GM10847 (cell line): ENCODE results near the gene FAM25A.

Experiments used
- POLR2A ChIP-seq: IDR thresholded peaks from 2 replicates; pipeline ENCODE4 v1.6.1; 2011; ENCODE audit not compliant: insufficient read length; ENCODE audit errors: extremely low read depth

The FAM25A gene

DNA sequence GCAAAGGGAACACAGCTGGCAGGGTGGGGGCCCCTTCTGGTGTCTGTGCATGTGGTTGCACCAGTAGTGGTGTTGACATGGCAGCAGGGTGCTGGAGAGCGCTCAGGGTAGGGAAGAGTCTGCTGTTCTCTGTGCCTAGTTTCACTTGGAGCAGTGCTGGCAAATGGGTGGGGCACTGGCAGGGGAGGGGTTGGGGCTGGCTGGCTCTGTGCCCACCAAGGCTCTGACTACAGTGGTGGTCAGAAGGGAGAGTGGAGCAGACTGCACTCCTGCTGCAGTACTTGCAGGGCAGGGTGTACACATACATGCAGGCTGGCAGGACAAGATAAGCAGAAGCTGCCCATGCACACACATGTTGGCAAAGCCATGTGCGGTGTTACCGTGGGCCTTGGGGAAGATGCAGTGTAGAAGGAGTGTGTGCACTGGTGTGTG lies 18.2 kb downstream of the FAM25A start:
- TF ChIP-seq POLR2A, result no peak

DNA sequence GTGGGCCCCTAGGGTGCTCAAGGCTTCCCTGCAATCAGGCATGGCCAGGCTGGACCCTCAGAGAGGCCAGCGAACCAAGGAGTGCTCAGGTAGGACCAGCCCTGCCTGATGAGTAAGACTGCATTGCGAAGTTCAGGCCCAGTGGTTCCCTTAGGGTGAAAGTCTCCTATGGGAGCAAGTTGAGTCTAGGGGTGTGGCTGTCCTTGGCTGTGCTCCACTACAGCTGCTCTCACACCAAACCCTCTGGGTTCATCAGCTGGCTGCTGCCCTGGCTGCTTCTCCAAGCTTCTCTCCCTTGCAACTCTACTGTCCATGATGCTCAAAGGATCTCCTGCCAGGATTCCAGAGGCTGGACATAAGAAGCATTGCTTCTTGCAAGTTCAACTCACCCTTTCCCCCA lies 18.7 kb downstream of the FAM25A start:
- TF ChIP-seq POLR2A, result no peak

DNA sequence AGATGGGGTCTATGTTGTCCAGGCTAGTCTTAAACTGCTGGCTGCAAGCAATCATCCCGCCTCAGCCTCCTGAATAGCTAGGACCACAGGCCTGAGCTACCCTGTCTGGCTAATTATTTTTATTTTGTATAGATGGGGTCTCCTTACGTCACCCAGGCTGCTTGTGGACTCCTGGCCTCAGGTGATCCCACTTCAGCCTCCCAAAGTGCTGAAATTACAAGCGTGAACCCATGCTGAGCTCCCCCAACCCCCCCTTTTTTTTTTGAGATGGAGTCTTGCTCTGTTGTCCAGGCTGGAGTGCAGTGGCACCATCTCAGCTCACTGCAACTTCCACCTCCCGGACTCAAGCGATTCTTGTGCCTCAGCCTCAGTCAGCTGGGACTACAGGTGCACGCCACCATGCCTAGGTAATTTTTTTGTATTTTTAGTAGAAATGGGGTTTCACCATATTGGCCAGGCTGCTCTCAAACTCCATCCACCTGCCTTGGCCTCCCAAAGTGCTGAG lies 25.4 kb downstream of the FAM25A start:
- TF ChIP-seq POLR2A, result no peak

DNA sequence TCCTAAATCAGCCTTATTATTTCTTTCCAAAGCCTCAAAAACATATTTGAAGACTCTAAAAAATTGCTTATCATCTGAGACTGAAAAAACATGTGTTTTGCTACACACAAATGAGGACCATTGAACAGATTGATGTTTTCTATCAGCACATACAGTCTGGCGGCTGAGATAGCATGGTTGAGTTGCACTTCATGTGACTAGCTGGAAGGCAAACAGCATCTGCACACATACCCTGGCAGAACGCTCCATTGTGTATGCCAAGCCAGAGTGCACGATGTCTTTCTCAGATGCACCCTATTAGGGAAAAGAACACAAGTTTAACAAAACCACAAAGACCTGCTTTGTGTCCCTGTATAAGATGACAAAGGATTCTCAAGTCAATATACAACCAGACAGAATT lies 33.0 kb downstream of the FAM25A start:
- no peak for TF ChIP-seq POLR2A

DNA sequence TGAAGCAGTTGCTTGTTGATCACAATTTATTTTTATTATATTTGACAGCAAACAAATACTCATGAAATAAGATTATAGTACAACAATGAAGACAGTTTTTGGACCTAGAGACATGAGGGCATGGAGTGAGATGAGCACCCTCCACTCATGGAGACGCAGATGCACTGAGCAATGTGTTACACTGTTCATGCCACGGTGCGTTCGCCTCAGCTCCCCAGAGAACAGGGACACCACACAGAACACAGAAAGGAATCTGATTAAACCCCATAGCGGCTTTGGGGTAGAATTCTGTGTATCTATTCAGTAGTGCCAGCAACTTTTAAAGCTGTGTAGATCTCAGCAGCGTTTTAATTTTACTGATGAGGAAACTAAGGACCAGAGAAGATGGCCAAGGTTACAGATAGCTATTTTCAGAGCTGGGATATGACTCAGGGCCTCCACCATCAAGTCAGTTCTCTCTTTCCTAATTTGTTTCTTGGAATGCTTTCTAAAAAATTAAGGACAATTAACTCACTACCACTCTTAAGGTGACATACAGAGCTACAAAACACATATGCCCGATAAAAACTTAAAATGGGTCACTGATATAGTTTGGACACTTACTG lies 33.6 kb downstream of the FAM25A start:
- no peak for TF ChIP-seq POLR2A

DNA sequence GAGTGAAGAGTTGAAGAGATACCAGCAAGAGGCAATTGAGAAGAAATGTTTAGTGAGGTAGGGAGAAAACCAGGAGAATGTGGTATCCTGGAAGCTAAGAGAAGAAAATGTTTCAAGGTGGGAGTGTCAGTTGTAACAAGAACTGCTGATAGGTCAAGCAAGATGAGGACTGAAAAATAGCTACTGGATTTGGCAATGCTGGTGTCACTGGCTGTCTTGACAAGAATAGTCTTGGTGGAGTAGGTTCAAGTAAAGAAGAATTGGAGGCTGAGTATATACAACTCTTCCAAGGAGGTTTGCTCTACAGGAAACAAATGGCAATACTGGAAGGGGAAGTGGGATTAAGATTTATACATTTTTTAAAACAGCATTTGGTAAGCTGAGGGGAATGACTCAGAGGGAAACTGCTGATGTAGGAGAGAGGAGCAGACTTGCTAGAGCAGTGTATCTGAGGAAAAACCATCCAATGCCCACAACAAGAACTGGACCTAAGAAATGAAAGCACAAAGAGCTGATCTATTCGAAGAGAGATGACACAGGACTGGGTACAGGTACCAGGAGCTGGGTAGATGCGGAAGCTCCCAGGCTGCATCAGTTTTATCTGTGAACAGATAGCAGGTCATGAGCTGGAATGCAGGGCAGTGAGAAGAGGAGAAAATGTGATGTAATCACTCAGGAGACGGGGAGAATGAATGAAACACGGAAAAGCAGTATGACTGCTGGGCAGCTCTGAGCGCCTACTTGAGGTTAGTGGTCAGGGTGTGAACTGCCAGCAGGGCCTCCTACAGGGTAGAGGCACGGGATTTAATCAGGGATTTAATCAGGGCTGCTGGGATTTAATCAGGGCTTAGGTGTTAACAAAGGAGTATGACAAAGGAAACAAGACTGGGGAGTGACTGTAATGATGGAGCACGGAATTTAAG lies 34.5 kb downstream of the FAM25A start:
- no peak for TF ChIP-seq POLR2A

DNA sequence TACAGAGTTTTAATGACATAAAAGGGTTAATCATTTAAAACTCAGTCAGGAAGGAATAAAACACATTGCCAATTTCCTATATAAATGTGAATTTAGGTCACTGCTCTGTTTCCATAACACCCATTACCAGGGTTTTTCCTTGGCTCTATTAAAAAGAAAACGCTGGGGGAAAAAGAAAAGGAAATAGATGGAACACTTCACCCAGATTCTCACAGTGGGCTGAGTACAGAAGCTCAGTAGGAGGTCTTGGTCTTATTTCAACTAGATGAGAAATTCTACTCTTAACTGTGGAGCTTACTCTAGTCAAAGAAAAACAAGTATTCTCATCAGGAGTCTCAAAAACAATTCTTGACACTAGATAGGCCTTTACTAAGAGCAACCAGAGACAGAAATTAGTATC lies 38.1 kb downstream of the FAM25A start:
- no peak for TF ChIP-seq POLR2A

DNA sequence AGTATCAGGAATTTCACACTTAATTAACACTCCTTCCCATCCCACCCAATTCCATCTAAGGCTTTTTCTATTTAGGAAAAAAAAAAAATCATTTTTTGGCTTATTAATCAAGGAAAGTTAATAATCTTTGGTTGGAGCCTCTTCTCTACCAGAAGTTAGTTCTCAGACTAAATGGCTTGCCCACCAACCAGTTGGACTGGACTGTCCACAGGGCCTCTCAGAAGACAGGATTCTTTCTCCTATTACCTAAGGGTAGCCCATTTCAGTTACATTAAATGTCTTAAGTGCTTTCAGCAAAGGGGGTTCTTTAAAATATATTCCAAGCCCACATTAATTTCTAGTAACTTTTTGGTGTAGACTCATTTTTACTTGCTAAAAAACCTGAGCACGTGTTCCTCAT lies 39.3 kb downstream of the FAM25A start:
- no peak for TF ChIP-seq POLR2A

DNA sequence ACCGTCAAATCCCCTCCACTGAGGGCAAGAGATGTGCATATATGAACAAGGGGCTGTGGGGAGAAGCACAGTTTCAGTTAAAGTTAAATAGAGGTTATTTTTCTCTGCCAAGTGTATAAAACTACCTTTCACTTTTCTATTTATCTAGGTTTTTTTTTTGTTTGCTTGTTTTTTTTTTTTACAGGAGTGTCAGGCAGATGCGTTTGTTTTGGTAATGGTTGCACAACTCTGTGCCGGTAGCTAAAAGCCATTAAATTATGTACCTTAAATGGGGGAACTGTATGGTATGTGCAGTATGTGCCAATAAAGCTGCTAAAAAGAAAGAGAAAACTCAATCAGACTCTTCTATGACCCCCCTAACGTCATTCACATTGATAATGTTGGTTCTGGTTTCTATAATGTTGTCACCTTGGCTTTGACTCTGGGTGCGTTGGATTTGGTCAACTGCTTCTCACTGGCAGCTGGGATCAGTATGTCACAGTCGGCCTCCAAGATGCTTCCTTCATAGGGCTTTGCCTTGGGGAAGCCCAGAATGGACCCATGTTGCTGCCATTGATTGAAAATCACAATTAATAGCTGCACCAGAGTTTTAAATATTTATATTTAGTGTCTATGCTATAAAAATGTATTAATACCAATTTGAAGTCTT lies 40.3 kb downstream of the FAM25A start:
- no peak for TF ChIP-seq POLR2A

DNA sequence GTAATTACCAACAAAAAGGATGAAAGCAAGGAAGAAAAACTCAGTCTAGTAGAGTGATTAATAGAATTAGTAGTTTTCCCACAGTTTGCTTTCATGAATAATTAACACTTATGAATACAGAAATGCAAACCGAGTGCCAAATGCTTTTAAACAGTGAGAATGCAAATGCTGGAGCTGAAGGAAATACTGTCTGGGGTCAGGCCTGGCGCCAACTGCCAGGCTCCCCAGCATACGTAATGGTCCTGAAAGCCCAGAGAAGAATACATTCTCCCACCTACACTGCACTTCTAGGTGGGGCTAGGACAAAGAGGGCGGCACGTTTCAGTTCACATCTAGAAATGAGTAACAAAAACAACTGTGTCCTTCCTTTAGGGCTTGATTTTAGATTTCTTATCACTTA lies 44.6 kb downstream of the FAM25A start:
- no peak for TF ChIP-seq POLR2A

DNA sequence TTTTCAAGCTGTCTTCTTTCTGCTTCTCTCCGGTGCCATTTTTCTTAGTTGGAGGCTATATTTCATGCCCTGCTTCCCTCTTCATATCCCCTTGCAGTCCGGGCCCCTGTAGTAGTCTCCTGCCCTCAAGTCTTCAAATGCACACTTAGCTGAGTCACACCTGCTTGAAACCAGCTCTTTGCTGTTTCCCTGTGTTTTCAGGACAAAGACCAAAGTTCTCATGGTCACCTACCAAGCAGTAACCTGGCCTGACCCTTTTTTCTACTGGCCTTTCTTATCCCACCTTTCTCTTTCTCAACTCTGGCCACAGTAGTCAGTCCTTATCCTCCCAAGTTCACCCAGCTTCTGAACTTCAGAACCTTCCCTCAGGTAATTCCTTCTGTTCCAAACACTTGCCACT lies 46.1 kb downstream of the FAM25A start:
- TF ChIP-seq POLR2A, result no peak

DNA sequence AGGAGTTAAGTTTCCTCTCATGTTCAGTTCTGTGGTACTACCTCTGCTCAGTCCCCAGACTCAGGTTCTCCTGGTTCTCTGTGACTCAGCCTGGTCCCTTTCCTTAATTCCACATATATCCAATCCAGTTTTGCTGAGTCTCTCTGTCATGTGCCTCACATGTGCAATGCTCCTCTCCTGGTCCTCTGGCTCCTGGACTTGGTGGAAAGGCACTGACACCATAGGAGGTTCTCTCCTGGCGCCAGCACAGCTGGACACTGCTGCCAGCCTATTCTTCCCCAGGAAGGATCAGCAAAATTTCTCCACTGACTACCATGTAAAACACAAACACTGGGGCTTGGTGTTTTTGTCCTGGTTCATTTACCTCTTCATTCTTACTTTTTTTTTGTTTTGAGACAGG lies 46.8 kb downstream of the FAM25A start:
- no peak for TF ChIP-seq POLR2A

DNA sequence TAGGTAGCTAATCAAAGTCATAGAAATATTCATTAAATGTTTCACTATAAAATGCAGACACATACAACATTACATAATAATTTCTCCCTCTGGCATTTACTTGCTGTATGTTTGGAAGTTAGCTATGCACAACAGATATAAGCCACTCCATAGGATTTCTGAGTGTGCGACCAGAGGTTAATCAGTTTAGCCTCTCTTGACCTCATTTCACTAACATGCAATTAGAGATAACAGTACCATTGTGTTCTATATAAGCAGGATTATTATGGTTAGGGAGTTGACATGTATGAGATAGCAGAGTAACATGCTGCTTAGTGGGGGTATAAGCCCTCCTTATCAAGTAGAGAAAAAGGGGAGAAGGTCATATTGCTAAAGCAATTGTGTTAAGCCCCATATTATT lies 48.2 kb downstream of the FAM25A start:
- no peak for TF ChIP-seq POLR2A

DNA sequence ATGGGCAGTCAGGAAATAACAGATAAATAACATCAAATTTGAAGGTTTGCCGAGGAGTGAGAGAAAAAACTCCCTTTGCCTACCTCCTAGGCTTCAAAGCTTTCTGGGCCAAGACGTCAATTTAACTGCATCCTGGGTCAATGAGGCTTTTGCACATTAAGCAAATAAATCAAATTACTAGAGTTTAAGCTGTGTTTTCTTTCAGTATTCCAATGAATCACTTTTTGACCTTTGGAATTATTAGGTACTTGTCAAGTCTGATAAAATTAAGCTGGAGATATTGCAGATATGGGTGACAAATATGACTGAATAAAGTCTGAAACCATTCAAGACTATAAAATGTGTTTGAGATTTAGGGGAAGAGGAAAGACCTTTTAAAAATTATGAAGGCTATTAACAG lies 52.4 kb downstream of the FAM25A start:
- TF ChIP-seq POLR2A, result no peak
